Skeletal muscle cell (primary cell): ENCODE data around the gene CIP2A.
A peak's percentile ranks its signal among the peaks of the same experiment; 100 is the strongest.
"Not testable (repeated sequence)": the region's sequence is repeated elsewhere in the genome, so short reads cannot be mapped to it uniquely, and the experiment has no call there.

Experiments
- DNase-seq: peaks from one replicate; pipeline ENCODE4 v3.0.0-alpha.2; 2010; ENCODE audit warnings: low read depth
- H3K4me3 ChIP-seq: 2 replicates; pipeline ENCODE4 v1.5.1; 2011; ENCODE audit warnings: low read depth, mild to moderate bottlenecking, control low read depth, low read length, moderate library complexity

Gene CIP2A

DNA sequence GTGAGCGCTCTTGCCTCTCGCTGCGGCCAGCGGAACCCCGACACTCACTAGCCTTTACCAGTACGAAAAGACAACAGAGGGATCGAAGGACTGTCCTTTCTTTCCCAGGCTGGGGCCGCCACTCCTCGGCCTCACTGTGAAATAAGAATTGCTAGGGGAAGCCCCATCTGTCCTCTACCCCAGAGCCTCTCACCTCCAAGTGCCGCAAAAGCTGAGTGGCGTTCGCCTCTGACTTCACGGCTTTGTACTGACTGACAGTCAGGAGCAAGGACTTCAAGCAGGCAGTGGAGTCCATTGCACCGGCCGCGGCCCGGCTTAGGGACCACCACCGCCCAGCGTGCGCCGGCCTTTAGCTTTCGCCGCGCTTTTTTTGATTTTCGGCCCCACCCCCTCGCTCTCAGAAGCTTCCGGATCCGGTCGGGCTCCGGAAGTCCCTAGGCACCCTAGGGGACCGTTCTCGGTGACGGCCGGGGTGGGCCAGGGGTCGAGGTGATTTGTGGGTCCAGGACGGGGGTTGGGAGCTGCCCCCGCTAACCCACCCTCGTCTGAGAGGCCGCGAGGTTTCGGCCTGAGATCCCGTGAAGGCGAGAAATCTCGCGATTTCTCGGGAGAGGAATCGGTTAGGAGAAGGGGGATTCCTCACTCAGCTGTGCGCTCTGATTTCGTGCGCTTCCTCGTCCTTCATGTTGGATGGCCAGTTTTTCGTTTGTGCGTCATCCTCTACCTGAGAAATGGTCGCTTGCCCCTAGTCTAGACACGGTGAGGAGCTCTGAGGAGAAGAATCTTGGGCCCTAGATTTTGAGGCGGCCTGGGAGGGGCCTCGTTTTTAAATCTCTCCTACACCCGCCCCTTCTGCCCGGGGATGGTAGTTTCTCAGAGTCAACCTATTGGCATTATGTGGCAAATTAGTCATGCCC is at the start of gene CIP2A, which contains the start of gene DZIP3:
TSS of gene CIP2A (minus strand) at position 358 of the 917 bp plus-strand sequence. CDS start at position 295, 63 bp downstream.
TSS of gene DZIP3 (plus strand) at position 642 of the 917 bp plus-strand sequence. CDS start 15,685 bp downstream, outside the sequence.
- peak within 1 kb of the TSS; percentile 83 for H3K4me3 ChIP-seq
- peak; percentile 78 for DNase-seq

DNA sequence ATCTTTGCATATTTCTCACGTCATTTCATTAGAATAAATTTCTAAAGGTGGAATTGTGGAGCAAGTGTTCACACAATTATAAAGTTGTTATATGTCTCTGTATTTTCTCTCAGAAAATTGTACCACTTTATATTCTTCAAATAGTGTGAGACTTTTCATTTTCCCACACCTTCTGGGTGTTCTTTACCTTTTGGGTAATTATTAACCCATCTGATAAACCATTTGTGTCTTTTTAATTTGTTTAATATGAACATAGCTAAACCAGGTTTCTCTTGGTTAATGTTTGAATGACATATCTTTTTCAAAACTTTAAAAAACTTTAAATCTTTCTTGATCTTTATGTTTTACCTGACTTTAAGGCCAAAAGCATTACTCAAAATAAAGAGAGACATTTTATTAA is 40.7 kb upstream of the CIP2A start:
- DNase-seq = no peak
- no peak overlapping the region for H3K4me3 ChIP-seq

DNA sequence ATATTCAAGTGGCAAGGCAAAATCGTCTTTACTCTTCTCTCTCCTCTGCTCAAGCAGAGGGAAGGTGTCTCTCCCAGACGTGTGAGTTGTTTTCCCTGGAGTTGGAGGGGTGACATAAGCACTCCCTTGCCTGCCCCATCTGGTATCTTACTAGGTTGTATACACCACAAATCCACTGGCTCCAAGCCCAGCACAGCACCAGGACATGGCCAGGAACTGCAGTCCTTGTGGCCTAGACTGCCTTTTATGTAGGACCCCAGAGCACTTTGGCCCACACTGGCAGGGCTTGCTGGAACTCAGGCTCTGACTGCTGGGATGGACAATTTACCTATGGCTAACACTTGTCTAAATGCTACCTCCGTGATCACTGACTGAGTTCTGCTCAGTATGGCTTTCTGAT is 34.3 kb upstream of the CIP2A start:
- H3K4me3 ChIP-seq = no peak overlapping the region
- DNase-seq = no peak

DNA sequence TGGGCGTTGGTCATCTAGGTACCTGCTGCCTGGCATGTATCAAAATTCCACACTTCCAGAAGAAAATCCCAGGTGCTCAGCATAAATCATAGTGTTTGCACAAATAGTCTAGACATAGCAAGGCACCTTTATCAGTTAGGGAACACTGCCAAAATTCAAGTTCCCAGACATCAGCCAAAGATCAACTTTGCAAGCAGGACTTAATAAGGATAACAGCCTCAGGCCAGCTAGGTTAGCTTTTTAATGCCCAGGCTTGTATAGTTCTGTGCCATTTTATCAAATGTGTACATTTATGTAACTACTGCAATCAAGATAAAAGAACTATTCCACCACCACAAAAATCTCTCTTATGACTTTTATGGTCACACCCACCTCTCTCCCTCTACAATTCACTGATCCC is 31.0 kb upstream of the CIP2A start:
- no peak for DNase-seq

DNA sequence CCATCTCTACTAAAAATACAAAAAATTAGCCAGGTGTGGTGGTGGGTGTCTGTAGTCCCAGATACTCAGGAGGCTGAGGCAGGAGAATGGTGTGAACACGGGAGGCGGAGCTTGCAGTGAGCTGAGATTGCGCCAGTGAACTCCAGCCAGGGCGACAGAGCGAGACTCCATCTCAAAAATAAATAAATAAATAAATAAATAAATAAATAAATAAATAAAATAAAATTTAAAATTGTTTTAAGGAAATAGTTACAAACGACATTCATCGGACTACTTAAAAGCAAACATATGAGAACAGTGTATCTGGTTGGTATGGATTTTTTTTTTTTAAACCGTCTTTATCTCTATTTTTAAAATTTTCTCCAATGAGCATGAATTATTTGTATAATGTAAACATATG is 26.9 kb upstream of the CIP2A start:
- not testable (repeated sequence) for DNase-seq, H3K4me3 ChIP-seq

More for the DNA sequence above, 31.0 kb upstream of the CIP2A start:
- H3K4me3 ChIP-seq = no peak overlapping the region

DNA sequence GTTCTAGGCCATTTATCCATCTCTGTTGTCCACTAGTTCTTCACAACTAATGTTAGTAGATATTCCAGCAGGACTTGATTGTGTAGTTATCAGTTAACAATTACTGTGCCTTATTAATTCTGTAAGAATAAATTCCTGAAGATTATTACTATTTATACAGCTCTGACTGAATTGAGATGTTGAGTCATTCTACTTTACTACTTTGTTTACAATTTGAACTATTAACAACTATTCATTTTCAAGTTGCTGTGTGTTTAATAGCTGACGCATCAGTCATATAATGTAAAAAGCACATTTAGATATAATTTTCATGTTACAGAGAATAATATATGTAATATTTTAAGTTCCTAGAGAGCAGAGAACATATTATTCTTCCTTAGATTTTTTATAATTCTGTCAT is 21.4 kb upstream of the CIP2A start:
- H3K4me3 ChIP-seq = no peak overlapping the region
- DNase-seq = no peak

DNA sequence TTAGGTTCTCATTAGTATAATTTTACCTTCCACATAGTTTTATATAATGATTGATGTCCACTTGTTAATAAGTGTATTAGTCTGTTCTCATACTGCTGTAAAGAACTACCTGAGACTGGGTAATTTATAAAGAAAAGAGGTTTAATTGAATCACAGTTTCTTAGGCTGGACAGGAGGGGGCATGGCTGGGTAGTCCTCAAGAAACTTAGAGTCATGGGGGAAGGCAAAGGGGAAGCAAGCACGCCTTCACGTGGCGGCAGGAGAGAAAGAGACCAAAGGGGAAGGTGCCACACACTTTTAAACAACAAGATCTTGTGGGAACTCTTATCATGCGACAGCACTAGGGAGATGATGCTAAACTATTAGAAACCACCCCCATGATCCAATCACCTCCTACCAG is 19.5 kb upstream of the CIP2A start:
- DNase-seq = no peak
- H3K4me3 ChIP-seq = no peak overlapping the region

DNA sequence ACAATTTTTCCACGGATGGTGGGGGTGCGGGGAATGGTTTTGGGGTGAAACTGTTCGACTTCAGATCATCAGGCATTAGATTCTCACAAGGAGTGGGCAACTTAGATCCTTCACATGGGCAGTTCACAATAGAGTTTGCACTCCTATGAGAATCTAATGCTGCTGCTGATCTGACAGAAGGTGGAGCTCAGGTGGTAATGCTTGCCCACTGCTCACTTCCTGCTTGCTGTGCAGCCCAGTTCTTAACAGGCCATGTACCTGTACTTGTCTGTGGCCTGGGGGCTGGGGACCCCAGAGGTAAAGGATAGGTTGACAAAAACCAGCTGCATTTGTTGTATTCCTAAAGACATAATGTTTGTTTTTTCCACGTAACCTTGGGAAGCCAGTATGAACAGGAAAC is 16.3 kb upstream of the CIP2A start:
- no peak overlapping the region for H3K4me3 ChIP-seq
- no peak for DNase-seq

DNA sequence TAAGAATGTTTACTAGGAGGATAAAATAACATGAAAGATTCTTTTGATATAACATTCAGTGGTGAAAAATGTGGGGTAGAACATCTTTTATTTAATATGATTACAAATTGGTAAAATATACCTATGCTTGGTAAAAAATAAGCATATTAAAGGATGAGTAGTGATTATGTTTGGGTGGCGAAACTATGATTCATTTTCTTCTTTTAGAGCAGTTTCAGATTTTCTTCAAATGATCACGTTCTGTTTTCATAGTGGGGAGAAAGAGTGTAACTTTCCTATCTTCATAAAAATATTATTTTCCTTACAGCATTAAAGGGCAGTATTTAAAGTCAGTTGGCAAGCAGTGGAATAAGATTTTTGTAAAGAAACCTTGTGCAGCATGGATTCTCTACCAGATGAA is 15.8 kb upstream of the CIP2A start:
- no peak overlapping the region for H3K4me3 ChIP-seq
- no peak for DNase-seq

DNA sequence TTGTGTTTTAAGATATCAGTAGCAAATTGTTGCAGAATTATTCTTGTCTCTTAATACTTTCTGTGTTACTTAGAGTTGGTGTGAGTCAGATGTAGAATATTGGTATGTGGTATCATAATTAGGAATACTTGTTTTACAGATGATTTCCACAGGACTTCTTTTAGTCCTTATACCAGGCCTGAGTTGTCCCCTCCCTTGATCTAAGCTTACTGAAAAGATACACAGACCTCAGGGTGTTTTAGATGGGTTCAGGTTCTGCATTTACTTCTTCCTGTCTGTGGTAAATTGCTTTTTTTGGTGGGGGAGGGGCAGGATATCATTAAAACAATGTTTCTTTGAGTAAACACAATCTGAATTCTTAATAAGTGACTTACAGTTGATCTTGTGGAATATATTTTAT is 14.5 kb upstream of the CIP2A start:
- no peak for DNase-seq
- no peak overlapping the region for H3K4me3 ChIP-seq

DNA sequence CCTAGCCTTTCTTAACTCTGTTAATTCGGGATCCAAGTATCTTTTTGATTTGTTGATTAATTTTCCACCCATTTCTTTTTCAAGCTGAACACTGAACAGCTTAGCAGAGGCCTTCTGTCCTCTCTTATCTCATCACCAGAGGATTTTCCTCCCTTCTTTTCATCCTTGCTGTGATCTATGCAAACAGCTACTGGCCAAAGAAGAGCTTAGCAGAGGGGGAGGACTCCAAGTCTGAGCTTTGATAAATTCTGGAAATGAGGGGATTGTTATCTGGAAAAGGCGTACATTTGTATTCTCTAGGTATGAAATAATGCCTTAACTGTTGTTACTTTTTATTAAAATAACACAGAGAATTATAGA is 13.7 kb upstream of the CIP2A start:
- no peak for DNase-seq
- no peak overlapping the region for H3K4me3 ChIP-seq

DNA sequence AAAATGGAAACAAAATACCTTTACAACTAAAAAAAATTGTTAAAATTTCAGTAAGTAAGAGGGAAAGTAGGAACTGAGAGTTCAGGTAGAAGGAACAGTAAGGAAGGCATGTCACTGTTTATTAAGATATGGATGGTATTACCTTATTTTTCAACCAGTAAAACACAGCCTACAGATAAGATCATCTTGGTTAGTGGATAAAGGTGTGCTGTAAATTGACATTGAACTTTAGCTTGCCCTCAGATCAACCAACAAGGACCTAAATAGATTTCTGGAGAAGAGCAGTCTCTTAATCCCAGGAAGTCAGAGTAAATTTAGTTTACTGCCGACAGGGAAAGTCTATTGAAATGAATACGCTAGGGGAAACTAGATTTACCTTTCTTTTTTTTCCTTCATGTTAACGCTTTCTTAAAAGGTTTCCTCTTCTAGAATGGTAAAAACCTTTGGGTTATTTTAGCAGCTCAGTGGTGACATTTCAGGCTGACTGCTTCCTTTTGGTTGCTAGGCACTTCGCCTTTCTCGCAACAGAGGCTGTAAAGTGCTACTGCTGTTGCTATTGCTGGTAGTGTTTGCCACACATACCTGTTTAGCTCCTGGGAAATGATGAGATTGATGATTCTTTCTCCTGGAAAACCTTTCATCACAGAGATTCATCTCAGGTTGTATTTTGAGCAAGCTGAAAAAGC is 13.2 kb upstream of the CIP2A start:
- no peak for DNase-seq
- no peak overlapping the region for H3K4me3 ChIP-seq

DNA sequence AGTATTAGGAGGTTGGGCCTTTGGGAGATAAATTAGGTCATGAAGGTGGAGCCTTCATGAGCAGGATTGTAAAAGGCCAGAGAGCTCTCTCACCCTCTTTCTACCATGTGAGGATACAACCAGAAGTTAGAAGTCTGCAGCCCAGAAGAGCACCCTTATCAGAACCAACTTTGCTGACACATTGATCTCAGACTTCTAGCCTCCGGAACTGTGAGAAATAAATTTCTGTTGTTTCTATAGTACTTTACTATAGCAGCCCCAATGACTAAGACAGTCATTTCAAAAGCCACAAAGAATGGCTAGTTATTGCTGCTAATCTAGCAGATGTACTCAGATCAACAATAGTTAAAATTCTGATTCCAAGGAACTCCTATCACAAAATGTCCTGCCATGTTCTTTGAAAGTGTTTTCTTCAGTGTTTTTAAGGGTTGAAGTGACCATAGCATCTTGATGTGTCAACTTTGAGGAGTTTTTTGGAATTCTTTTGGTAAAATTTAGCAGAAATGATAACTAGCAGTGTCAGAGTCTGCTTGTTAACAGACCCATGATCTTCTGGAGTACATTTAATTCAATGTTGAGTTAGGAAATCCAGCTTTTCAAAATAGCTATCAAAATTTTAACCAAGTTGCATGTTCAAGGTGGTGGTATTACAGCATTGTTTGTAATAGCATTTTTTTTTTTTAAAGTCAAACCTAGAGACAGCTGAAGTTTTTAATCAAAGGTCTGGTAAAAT is 10.6 kb upstream of the CIP2A start:
- no peak for DNase-seq
- no peak overlapping the region for H3K4me3 ChIP-seq

DNA sequence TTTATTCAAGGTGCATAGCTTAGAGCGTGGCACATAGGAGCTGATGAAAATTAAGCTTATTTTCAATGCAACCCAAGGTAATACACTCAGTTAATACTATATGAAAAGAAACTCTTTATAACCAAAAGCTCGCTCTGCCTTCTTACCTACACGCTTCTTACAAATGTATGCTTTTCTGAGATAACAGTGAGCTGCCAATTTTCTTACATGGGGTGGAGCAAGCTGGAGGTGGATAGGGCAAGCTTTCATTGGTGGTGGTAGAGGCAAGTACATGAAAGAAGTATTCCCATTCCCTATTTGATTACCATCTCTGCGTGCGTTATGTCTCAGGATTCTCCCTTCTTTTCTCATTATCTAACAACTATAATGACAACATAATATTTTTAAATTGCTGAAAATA is 9.1 kb upstream of the CIP2A start:
- H3K4me3 ChIP-seq = no peak overlapping the region
- no peak for DNase-seq

DNA sequence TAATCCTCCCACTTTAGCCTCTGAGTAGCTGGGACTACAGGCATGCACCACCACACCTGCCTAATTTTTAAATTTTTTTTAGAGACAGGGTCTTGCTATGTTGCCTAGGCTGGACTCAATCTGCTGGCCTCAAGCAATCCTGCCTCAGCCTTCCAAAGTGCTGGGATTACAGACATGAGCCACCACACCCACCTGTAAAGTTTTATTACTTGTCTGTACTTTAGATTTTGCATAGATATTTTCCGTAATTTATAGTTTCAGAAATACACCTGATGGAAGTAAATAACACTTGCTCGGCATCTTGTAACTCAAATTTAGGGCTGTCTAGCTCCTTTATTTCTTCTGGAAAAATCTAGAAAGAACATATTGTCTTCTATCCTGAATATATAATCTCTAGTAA is 6.1 kb upstream of the CIP2A start:
- DNase-seq = no peak
- H3K4me3 ChIP-seq = no peak overlapping the region

DNA sequence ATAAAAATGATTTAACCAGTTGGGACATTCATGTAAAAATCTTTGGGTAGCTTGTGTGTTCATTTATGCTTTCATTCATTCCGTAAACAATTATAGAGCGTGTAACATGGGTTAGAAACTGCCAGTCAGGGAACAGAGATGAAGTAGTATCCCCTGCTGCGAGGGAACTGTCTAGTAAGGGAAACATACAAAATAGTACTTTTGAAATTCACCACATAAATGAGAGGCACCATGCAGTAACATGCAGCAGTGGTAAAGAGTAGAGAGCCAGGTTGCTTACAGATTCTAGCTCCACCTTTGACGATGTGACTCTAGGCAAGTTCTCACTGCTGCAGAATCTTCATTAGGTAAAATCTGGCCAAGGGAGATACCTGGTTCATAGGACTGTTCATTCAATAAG is 1.2 kb upstream of the CIP2A start:
- DNase-seq = no peak
- H3K4me3 ChIP-seq = peak overlapping the region; percentile 83

DNA sequence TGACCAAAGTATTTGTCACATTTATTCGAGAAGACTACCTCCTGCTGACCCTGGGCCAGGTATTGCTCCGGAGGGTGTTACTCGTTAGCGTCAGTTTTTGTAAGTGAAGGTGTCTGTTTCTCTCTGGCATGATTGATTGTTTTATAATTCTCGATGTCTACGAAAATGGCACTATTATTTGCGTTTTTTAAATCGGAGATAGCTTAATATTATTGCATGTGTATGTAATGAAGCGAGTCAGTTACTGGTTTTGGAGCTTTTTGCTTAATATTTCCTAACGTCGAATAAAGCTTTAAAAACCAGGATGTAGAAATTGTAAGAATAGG is 723 bp upstream of the CIP2A start:
- peak overlapping the region; percentile 83 for H3K4me3 ChIP-seq
- no peak for DNase-seq

DNA sequence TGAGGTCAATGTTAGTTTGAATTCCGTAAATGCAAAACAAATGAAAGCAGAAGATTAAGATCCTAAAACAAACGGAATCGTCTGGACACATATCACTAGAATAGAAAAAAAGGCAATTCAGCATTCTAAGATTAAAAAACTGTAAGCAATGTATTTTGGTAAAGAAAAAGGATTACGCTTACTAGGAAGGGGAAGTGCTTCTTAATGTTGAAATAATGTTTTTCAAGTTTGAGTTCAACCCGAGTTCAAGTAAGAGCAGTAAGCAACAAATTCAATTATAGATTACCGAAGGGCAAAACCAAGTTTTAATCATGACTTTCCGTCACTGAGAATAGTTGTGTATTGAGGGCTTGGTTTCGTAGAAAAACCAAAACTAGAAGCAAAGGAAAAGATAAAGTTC is 637 bp downstream of the CIP2A start:
- no peak for DNase-seq
- H3K4me3 ChIP-seq = peak overlapping the region; percentile 83

DNA sequence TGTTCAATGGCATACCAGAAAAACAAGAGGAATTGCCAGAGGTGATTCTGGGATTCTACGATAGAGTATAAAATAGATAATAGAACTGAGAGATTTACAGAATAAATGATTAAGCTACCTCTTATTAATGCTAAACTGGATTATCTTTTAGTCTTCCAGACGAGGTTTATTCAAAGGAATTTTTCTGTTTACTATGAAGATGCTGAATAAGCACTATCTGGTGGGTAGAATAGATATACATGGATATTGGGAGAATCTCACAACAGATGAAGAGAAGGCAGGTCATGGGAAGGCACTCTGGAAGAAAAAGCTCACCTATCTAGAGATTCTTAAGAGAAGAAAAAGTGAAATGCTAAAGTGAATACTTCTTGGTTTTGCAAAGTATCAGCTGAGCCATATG is 11.2 kb downstream of the CIP2A start:
- H3K4me3 ChIP-seq = no peak overlapping the region
- no peak for DNase-seq

DNA sequence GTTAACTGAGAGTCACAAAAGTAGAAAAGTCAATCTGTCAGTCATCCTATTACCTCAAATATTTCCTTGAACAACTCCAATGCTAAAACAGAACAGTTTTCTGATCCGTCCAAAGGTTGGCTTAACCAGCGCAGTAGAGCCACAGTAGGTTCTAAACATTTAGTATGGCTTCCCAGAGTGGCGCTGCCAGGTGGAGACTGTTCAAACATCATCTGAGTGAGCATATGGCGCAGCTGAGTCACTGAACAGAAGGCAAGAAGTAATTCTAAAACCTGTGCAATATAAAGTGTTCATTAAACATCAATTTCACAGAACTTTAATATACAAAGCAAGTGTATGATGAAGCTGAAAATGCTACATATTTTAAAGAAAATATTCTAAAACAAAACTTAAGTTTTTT is 19.9 kb downstream of the CIP2A start:
- H3K4me3 ChIP-seq = no peak overlapping the region
- DNase-seq = no peak
